ENCODE measurements around the gene CLIP4.

- no peak for TF ChIP-seq EP300 (IDR thresholded peaks at IDR 0.05; ENCODE audit: borderline replicate concordance in 1 of 2, low read depth in 1 of 2, low read length in 1 of 2)
- TF ChIP-seq CTCF (IDR thresholded peaks at IDR 0.05): no peak
- no peak for TF ChIP-seq FOXM1 (IDR thresholded peaks at IDR 0.05; ENCODE audit: low read depth)
- TF ChIP-seq POLR2AphosphoS5 (IDR thresholded peaks at IDR 0.05; ENCODE audit: low read depth, low read length): no peak
- no peak for TF ChIP-seq JUND (IDR thresholded peaks at IDR 0.05)
- no peak for TF ChIP-seq SIN3A (IDR thresholded peaks at IDR 0.05; ENCODE audit: borderline replicate concordance, low read depth, low read length)
- TF ChIP-seq USF2 (IDR thresholded peaks at IDR 0.05; ENCODE audit: borderline replicate concordance, low read depth, low read length): no peak
- TF ChIP-seq CHD2 (IDR thresholded peaks at IDR 0.05; ENCODE audit: low read length, partially characterized antibody): no peak
- TF ChIP-seq RAD21 (IDR thresholded peaks at IDR 0.05; ENCODE audit: low read length): no peak
- no peak for TF ChIP-seq EZH2phosphoT487 (IDR thresholded peaks at IDR 0.05; ENCODE audit: borderline replicate concordance, low read depth)
- TF ChIP-seq YY1 (IDR thresholded peaks at IDR 0.05; ENCODE audit: low read depth): no peak
- no peak for TF ChIP-seq REST (IDR thresholded peaks at IDR 0.05; ENCODE audit: low read depth, low read length)
- no peak for TF ChIP-seq GABPA (IDR thresholded peaks at IDR 0.05; ENCODE audit: low read depth)
- no peak for TF ChIP-seq SMC3 (IDR thresholded peaks at IDR 0.05; ENCODE audit: low read depth, low read length)
Measured at GRCh38 chr2:29154610-29155009, 39.4 kb downstream of the CLIP4 start.

Measured in SK-N-SH (cell line).